GM18502 (cell line): ENCODE data around the gene RPS14.

Experiments
- ATAC-seq: cut with Tn5 transposase; IDR thresholded peaks from one replicate; pipeline ENCODE4 v1.9.1; 2021; ENCODE audit warnings: mild to moderate bottlenecking; ENCODE audit not compliant: unreplicated experiment, poor library complexity

Gene RPS14

DNA sequence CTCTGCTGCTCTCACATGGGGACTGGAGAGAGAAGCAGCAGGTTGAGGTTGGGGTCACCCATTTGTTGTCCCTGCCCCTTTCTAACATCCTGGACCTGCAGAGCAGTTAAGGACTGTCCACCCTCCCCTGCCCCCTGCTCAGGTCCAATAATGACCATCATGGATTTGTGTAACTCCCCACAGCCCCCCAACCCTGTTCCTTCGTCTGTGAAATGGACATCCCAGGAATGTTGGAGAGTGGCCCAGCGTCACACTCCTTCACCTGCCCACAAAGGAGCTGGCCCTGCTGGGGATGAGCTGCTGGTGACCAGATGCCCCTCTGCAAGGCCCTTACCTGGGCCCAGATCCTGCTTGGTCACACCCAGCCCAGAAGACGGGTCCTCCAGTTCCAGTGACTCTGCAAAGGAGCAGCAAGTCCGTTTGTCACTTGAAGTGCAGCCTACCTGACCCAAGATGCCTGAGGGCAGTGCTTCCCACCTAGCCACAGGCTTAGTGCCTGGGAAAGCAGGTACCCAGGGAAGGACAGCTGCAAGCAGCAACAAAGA lies 47.2 kb downstream of the RPS14 start:
- no peak for ATAC-seq

DNA sequence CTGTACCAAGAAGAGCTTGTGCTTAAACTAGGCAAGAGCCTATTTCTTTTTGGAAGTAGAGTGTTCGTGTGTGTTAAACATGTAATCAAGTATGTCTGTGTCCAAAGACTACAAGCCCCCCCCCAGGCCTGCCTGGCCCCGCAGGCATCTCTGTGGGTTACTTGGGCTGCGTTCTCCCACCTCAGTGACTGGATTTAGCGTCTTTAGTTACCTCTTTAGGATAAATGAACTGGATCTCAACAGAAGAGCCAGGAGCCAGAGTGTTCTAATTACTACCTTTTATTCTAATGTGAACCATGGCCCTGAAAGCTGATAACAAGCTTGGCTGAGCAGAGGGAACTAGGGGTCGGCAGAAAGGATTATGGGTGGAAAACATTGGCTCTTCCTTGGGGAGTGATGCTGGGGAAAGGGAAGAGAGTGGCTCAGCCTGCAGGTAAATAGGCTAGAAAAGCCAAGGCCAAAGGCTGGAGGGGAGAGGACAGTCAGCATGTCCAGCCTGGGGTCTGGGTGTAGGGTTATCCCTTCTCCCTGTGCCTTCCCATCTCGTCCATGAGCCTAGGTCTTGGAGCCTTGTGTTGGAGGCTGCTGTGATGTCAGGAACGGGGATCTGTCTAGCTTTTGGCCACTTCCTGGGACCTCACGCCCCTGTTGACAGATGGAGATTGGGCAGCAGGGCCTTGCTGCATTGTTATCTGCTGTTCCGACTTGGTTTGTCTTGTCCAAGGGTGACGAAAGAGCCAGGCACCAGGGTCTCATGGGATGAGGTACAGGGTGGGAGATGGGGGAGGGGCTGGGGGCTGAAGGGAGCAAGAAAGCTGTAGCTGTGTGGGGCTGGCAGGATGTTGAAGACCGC lies 47.9 kb downstream of the RPS14 start:
- no peak for ATAC-seq

DNA sequence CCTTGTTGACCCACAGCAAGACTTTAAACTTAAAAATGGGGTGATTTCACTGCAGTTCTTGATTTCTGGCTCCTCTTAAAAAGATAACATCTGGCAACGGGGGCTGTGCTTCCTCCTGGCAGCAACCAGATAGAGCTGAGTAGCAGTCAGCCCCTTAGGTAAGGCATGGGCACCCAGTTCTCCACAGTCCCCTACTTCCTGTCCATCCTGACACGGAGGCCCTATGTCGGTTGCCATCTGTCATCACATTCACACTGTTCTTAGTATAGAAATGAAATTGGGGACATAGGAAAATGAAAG lies 48.5 kb downstream of the RPS14 start:
- ATAC-seq = no peak

DNA sequence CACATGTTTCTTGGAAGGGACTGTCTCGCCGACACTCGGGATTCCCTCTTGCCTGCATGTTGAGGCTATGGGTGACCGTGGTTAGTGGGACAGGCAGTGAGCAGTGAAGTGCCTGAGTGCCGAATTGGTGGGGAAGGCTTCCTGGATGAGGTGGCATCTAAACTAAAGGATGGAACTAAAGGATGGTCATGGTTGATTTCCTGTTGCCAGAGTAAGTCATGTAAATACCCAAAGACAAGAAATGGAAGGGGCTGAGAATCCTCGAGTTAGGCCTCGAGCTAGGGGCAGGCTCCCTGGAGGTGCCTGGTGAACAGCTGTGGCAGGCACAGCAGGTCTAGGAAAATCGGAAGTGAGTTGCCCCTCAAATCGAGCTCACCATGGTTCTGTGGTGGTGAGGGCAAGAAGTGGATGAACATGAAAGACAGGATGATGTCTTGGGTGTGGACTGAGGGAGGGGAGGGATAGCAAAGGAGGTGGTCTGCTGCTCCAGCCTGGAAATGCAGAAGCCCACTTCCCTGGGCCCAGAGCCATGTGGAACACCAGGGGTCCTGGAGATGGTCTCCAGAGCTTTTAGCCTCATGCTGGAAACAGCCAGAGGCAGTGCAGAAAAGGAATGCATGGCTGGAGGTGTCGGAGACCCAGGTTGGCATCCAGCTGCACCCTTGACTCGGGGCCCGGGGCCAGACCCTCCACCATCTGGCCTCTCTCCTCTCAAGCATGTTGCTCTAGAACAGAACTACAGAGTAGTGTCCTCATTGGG lies 49.0 kb downstream of the RPS14 start:
- no peak for ATAC-seq

DNA sequence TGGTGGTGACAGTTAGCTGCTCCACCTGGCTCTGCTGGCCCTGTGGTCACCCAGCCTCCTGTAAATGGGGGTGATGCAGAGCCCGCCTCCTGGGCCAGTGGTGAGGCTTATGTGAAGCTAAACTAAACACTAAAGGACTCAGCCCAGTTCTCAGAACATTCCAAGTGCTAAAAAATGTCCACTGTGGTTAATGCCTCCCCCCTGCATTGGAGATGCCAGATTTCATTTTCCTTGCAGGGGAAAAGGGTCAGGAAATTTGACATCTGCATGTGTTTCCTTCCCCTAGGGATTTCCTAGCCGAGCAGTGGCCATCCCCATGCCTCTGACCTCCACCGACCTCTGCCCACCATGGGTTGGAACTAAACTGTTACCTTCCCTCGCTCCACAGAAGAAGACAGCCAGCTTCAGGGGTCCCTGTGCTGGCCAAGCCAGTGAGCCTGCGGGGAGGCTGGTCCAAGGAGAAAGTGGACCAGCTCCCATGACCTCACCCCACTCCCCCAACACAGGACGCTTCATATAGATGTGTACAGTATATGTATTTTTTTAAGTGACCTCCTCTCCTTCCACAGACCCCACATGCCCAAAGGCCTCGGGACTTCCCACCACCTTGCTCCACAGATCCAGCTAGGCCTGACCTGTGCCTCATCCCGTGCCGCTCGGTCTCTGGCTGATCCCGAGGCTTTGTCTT lies 49.9 kb downstream of the RPS14 start:
- ATAC-seq = peak; percentile 21

DNA sequence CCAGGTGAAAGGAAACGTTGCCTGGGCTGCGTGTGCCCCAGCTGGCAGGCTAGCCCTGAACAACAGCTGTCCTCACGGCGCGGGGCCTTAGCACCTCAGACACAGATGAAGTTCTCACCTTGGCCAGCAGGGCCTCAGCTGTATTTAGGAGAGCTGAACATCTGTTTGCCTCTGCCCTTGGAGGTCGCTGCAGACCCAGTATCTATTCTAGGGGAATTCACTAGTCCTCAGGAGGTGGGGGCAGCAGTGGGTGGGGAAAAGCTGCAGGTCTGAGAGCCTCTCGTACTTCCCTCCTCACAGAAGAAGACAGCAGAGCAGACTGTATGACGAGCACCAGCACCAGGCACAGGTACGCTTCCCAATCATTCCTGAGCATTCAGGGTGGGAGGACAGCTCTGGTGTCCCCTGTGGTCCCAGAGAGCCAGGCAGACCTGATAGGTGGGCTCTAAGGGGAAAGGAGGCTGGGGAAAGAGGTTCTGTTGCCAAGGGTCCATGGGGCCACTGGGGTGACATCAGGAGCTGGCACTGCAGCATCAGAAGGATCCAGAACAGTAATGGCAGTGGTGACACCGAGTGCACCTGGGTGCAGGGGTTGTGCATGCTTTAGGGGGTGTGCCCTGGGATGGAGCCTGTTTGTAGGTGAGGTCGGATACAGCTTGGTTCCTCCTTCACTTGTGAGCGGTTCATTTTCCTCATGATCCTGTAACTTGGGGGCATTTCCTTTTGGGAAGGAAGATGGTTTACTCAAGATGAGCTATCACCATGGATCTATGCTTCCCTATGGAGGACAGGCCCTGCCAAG lies 50.6 kb downstream of the RPS14 start:
- peak; percentile 73 for ATAC-seq

DNA sequence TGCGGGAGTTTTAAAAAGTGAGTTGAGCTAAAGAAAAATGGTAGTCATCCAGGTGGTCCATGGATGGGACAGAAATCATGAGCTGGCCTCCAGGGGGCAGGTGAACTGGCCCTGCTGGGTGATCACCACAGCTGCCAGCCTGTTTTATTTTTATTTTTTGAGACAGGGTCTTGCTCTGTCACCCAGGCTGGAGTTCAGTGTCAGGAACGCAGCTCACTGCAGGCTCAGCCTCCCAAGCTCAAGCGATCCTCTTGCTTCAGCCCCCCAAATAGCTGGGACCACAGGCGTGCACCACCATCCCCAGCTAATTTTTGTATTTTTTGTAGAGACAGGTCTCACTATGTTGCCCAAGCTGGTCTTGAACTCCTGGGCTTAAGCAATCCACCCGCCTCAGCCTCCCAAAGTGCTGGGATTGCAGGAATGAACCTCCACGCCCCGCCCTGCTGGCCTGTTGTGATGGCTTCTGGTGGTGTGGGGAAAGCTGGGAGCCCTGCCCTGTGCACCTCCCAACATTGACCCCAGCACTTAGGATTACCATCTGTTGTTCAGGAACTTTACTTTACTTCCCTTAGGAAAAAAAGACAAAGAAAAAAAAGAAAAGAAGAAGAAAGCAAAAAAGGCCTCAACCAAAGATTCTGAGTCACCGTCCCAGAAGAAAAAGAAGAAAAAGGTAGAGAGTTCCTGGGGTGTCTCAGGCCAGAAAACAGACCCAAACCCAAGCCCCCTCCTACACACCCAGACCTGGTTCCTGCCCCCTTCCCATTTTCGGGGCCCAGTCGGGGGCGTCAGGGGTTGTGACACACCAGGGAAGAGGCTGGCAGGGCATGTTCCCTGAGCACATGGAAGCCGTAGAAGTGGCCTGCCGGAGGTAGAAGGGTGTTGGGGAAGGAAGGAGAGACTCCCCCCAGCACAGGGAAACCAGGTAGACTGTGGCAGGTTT lies 51.5 kb downstream of the RPS14 start:
- ATAC-seq = peak; percentile 0

DNA sequence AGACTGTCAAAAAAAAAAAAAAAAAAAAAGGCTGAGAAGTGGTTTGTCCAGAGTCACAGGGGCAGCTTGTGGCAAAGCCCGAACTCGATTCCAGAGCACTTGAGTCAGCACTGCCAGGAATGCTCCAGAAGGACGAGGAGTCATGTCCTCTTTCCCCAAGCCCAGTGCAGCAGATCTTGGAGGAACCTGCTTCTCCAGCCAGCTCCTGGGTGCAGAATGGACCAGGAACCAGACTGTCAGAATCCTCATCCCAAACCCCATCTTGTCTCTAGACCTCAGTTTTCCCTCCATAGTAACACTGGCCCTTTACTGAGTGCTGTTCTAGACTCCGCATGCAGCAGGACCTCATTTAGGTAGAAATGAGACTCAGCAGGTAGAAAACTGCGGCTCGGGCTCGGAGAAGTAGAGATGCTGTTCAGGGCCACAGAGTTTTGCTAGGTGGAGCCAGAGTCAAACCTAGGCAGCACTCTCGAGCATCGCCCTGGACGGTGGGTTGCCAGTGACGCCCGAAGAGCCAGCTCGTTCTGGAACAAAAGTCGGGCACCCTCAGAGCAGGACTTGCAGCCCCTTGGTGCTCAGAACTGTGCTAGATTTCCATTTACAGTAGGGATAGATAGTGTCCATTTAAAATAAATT lies 52.3 kb downstream of the RPS14 start:
- ATAC-seq = no peak

DNA sequence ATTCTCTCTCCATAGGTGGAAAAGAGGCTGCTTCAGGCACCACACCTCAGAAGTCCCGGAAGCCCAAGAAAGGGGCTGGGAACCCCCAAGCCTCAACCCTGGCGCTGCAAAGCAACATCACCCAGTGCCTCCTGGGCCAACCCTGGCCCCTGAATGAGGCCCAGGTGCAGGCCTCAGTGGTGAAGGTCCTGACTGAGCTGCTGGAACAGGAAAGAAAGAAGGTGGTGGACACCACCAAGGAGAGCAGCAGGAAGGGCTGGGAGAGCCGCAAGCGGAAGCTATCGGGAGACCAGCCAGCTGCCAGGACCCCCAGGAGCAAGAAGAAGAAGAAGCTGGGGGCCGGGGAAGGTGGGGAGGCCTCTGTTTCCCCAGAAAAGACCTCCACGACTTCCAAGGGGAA lies 53.3 kb downstream of the RPS14 start:
- no peak for ATAC-seq

DNA sequence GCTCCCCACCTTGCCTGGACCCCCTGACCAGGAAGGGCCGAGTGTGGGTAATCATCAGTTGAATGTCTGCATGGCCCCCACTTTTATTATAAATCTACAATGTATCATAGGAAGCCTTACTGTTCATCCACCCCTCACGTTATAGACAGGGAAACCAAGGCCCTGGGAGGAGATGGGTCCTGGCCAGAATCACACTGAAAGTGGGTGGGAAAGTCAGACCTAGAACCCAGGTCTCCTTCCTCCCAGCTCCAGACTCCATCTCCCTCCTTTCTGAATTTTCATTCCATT lies 53.9 kb downstream of the RPS14 start:
- no peak for ATAC-seq

DNA sequence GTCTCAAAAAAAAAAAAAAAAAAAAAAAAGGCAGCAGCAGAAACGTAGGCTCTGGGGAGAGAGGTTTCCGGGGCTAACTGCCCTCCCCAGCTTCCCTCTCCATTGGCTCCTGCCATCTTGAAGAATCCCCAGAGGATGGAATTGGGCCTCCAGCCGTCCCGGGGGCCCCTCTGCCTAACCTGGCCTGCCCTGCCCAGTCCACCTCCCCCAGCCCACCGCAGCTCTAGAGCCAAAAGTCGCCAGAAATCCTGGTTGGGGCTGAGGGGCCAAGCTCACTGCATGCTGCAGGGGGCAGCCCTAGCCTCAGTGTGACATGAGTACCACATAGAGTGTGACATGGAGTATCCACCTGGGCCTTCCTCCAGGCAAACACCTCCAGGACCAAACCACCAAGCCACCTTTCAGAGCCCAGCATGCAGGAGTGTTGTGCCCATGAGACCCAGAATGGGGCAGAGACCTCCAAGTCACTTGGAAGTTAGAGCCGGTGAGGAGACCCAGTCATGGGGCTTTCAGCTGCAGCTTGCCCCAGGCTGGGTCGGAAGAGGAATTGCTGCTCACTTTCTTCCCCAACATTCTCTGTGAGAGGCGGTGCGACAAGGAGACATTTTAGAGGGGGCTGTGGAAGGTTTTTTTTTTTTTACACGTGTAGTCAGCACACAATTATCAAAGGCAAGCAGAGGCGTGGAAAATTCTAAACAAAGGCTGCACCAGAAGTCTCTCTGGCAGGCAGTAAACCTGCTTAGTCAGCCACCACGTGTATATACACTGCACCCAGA lies 54.4 kb downstream of the RPS14 start:
- no peak for ATAC-seq

DNA sequence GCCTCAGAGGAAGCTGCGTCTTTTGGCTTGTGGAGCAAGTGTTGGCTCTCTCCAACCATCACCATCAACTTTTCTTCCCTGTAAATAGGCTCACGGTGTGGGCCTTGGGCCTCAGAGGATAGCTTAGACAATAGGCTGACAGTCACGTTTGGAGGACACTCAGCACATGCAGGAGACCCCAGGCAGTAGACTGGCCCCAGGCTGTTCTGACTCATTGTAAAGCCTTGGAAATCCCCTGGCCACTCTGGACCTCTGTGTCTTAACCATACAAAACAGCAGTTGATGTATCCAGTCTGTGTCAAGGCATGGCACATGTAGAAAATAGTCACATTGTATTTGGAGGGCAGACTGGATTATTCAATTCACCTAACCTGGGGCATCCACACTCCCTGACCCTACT lies 55.4 kb downstream of the RPS14 start:
- ATAC-seq = no peak

DNA sequence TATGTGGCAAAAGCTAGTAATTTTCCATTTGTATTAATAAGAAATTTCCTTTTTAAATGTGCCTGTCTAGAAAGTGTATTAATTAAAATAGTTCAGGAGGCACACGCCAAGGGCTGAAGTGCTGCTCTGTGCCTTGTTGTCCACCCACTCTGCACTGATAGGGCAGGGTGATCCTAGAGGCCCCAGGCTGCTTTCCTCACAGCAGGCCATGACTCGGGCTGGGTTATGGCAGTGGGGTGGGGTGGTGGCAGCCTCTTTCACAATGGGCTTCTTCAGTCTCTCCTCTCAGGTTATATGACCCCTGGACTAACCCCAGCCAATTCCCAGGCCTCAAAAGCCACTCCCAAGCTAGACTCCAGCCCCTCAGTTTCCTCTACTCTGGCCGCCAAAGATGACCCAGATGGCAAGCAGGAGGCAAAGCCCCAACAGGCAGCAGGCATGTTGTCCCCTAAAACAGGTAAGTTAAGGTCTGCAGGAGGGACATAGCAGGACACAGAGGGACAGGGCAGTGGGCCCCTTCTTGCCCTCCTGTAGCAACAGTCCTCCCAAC lies 56.4 kb downstream of the RPS14 start:
- no peak for ATAC-seq

DNA sequence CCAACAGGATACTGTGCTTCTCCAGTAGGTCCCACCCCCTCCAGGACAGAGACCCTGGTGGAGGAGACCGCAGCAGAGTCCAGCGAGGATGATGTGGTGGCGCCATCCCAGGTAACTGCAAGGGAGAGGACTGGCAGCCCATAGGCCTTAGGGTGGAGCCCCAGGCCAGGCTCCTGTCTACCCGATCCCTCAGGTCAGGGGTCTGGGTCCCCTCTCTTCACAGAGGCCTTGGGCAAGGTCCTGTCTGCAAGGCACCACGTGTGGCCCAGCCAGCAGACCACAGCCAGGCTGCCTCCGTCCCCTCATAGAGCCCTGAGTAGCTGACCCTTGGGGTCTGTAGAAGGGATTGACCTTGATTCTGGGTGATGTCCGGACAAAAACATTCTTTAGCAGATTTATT lies 56.9 kb downstream of the RPS14 start:
- ATAC-seq = no peak
